ENCODE data around the gene KERA. TPM values are rescaled to one million over a fixed set of nuclear protein-coding genes. Genes with fewer than 3 reads are reported as not detected.

KERA gene
- total RNA-seq, 1 donor from 2014 or later, result not detected

- DNase-seq (no peak), ATAC-seq (no peak)
- H3K36me3 ChIP-seq, result no peaks in the 10 kb centered on the region
- intact Hi-C loops (cut with DNase I), result no loop called here
- H3K9me3 ChIP-seq, result no peaks in the 10 kb centered on the region
- no peaks in the 10 kb centered on the region for H3K27me3 ChIP-seq
- H3K27ac ChIP-seq, result no peak overlapping the region
- no peak overlapping the region for H3K4me3 ChIP-seq
- no peak for TF ChIP-seq CTCF (IDR thresholded peaks at IDR 0.05)
- no peaks in the 10 kb centered on the region for H3K4me1 ChIP-seq
Observed at GRCh38 chr12:91078501-91078900, 20.7 kb upstream of the KERA start.

DNA sequence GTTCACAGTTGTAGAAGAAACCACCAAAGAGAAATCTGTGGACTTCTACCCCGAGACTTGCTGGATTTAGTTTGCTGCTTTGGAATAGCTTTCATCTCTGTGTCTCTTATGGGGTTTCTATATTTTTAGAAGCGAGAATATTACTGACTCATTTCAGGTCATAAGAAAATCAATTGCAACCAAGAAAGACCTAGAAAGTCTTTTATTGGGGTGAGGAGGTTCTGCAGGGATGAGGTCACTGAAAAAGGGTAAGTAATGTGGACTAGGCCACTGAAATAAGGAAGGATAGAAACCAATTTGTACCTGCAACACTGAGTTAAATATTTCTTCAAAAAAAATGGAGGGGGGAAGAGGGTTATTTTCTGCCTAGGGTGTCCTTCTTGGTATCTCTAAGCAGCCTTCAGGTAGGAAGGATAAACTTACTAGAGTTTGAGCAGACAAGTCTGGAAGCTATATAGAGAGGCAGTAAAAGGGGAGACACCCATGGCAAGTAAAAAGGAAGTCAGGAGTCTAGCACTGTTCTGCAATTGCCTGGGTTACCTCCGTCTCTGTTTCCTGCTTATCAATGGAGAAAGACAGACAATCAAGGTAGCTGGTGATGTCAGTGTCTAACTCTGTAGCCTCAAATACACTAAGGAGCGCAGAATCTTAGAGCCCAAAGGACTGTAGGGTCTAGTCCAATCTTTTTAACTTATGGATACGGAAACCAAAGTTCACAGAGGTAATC is 19.6 kb upstream of the KERA start:
- DNase-seq (no peak), ATAC-seq (no peak)
- TF ChIP-seq CTCF (IDR thresholded peaks at IDR 0.05), result no peak
- H3K4me3 ChIP-seq, result no peak overlapping the region
- H3K36me3 ChIP-seq, result no peaks in the 10 kb centered on the region
- H3K4me1 ChIP-seq, result no peaks in the 10 kb centered on the region
- no peaks in the 10 kb centered on the region for H3K27me3 ChIP-seq
- H3K27ac ChIP-seq, result no peak overlapping the region
- no peaks in the 10 kb centered on the region for H3K9me3 ChIP-seq
- intact Hi-C loops (cut with DNase I), result no loop called here

DNA sequence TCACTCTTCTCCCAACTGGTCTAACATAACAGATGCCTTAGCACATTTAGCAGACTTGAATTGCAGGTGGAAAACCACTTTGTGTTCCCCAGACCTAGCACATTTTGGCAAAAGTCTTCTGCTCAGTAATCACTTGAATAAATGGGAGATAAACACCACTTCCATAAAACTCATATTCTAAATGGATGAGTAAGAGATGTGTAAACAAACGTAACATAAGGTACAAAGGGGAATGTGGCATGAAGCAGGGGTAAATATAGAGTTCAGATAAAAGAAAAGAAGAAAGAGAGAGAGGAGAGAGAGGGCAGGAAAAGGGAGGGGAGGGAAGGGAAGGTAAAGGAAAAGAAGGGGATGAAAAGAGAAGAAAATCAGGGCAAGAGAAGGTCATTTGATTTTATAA is 17.0 kb upstream of the KERA start:
- no peak for ATAC-seq

GRCh38 chr12:91074154-91074709 is 16.4 kb upstream of the KERA start:
- Histone ChIP-seq H3K4me1 (no peaks in the 10 kb centered on the region), H3K36me3 (no peaks in the 10 kb centered on the region), H3K27ac (no peak overlapping the region), H3K27me3 (no peaks in the 10 kb centered on the region), H3K9me3 (no peaks in the 10 kb centered on the region), H3K4me3 (no peak overlapping the region)
- no peak for TF ChIP-seq CTCF (IDR thresholded peaks at IDR 0.05)
- intact Hi-C loops (cut with DNase I), result no loop called here
- DNase-seq, result no peak
- ATAC-seq, result no peak

More for the DNA sequence above, 17.0 kb upstream of the KERA start:
- intact Hi-C loops (cut with DNase I), result no loop called here
- no peak for DNase-seq
- TF ChIP-seq CTCF (IDR thresholded peaks at IDR 0.05), result no peak
- Histone ChIP-seq H3K27ac (no peak overlapping the region), H3K4me3 (no peak overlapping the region), H3K27me3 (no peaks in the 10 kb centered on the region), H3K9me3 (no peaks in the 10 kb centered on the region), H3K4me1 (no peaks in the 10 kb centered on the region), H3K36me3 (no peaks in the 10 kb centered on the region)

- H3K27me3 ChIP-seq, result no peaks in the 10 kb centered on the region
- H3K36me3 ChIP-seq, result no peaks in the 10 kb centered on the region
- intact Hi-C loops (cut with DNase I), result no loop called here
- H3K4me3 ChIP-seq, result no peak overlapping the region
- TF ChIP-seq CTCF (IDR thresholded peaks at IDR 0.05), result no peak
- no peaks in the 10 kb centered on the region for H3K4me1 ChIP-seq
- no peak for DNase-seq
- no peaks in the 10 kb centered on the region for H3K9me3 ChIP-seq
- no peak overlapping the region for H3K27ac ChIP-seq
- no peak for ATAC-seq
Observed at GRCh38 chr12:91073426-91073825, 15.6 kb upstream of the KERA start.
